Measurements from ENCODE around the gene NACC1. TPM values are rescaled to one million over a fixed set of nuclear protein-coding genes. Genes with fewer than 3 reads are reported as not detected.

NACC1 gene
- total and polyA plus RNA-seq, 2 of the 13 experiments (the other 11 are each of a cell fraction or from before 2014, with no cell fraction given), result 31.8 to 42.3 TPM

DNA sequence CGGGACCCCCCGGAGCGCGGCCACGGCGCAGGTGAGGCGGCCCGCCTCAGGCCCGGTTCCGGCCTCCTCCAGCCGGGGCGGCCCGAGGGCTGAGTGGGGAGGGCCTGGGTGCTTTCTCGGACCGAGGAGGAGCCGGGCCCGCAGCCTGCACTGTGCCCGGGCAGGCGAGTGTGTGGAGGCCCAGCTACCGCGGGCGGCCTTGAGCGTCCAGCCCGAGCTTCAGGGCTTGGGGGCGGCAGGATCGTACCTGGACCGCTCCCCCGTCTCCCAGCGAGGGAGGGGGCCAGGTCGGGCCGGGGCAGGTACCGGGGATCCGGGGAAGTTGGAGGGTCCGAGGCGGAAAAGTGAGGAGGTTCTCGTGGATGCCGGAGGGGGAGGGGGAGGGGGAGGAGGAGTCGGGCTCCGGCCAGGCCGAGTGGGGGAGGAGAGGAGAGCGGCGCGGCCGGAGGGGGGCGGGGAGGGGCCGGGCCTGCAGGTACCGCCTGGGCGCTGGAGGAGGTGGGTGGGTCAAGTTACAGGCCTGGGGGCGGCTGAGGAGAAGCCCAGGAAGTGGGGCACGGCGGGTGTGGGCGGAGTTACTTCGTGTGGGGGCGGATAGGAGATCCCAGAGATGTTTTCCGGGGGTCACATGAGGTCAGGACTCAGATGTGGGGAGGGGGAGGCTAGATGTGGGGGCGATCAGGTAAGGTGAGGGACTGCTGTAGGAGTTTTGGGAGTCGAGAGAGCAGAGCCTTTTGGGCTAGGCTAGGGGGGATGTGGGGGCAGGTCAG is 545 bp downstream of the NACC1 start (continued):
- TF ChIP-seq SP5 (CRISPR knock-in tag; IDR thresholded peaks at IDR 0.05; ENCODE audit: borderline replicate concordance, low read depth) (peak; percentile 48; the same call in 1 of the 2 replicates), SAP130 (CRISPR knock-in tag; IDR thresholded peaks at IDR 0.05; ENCODE audit: low read depth) (peak; percentile 42; the same call in 1 of the 2 replicates), ZNF234 (CRISPR knock-in tag; conservative IDR thresholded peaks at IDR 0.05) (no peak), ZNF781 (CRISPR knock-in tag; IDR thresholded peaks at IDR 0.05; ENCODE audit: borderline replicate concordance, not compliant biosample characterization) (no peak), SMARCE1 (IDR thresholded peaks at IDR 0.05; ENCODE audit: borderline replicate concordance) (no peak), ZNF773 (CRISPR knock-in tag; IDR thresholded peaks at IDR 0.05; ENCODE audit: borderline replicate concordance) (0 out of 2 replicates have a peak, but pooled peaks have one; percentile 36), HOXA5 (CRISPR knock-in tag; IDR thresholded peaks at IDR 0.05) (peak; percentile 40; the same call in 1 of the 2 replicates), ASH2L (IDR thresholded peaks at IDR 0.05; ENCODE audit: insufficient read length, low read depth, low read length) (peak; percentile 47), SNAPC2 (CRISPR knock-in tag; IDR thresholded peaks at IDR 0.05) (no peak), MAZ (IDR thresholded peaks at IDR 0.05; ENCODE audit: borderline replicate concordance, low read depth, low read length) (no peak), MAZ (CRISPR knock-in tag; IDR thresholded peaks at IDR 0.05; ENCODE audit: low read depth) (peak; percentile 10; the same call in 1 of the 2 replicates), ZNF34 (CRISPR knock-in tag; IDR thresholded peaks at IDR 0.05; ENCODE audit: borderline replicate concordance) (no peak), GTF2F1 (IDR thresholded peaks at IDR 0.05; ENCODE audit: low read length) (no peak), RBFOX2 (IDR thresholded peaks at IDR 0.05; ENCODE audit: low read depth, low read length) (peak; percentile 76), ZBTB39 (CRISPR knock-in tag; IDR thresholded peaks at IDR 0.05) (0 out of 2 replicates have a peak, but pooled peaks have one; percentile 36), ZNF605 (CRISPR knock-in tag; IDR thresholded peaks at IDR 0.05) (0 out of 2 replicates have a peak, but pooled peaks have one; percentile 24), MED13 (CRISPR knock-in tag; IDR thresholded peaks at IDR 0.05) (peak; percentile 47; the same call in 1 of the 2 replicates), POGZ (CRISPR knock-in tag; IDR thresholded peaks at IDR 0.05) (0 out of 2 replicates have a peak, but pooled peaks have one; percentile 35)
- TF ChIP-seq, protein P1, sequence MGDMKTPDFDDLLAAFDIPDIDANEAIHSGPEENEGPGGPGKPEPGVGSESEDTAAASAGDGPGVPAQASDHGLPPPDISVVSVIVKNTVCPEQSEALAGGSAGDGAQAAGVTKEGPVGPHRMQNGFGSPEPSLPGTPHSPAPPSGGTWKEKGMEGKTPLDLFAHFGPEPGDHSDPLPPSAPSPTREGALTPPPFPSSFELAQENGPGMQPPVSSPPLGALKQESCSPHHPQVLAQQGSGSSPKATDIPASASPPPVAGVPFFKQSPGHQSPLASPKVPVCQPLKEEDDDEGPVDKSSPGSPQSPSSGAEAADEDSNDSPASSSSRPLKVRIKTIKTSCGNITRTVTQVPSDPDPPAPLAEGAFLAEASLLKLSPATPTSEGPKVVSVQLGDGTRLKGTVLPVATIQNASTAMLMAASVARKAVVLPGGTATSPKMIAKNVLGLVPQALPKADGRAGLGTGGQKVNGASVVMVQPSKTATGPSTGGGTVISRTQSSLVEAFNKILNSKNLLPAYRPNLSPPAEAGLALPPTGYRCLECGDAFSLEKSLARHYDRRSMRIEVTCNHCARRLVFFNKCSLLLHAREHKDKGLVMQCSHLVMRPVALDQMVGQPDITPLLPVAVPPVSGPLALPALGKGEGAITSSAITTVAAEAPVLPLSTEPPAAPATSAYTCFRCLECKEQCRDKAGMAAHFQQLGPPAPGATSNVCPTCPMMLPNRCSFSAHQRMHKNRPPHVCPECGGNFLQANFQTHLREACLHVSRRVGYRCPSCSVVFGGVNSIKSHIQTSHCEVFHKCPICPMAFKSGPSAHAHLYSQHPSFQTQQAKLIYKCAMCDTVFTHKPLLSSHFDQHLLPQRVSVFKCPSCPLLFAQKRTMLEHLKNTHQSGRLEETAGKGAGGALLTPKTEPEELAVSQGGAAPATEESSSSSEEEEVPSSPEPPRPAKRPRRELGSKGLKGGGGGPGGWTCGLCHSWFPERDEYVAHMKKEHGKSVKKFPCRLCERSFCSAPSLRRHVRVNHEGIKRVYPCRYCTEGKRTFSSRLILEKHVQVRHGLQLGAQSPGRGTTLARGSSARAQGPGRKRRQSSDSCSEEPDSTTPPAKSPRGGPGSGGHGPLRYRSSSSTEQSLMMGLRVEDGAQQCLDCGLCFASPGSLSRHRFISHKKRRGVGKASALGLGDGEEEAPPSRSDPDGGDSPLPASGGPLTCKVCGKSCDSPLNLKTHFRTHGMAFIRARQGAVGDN (CRISPR knock-in tag; IDR thresholded peaks at IDR 0.05), result peak; percentile 39
- TF ChIP-seq, protein P2, sequence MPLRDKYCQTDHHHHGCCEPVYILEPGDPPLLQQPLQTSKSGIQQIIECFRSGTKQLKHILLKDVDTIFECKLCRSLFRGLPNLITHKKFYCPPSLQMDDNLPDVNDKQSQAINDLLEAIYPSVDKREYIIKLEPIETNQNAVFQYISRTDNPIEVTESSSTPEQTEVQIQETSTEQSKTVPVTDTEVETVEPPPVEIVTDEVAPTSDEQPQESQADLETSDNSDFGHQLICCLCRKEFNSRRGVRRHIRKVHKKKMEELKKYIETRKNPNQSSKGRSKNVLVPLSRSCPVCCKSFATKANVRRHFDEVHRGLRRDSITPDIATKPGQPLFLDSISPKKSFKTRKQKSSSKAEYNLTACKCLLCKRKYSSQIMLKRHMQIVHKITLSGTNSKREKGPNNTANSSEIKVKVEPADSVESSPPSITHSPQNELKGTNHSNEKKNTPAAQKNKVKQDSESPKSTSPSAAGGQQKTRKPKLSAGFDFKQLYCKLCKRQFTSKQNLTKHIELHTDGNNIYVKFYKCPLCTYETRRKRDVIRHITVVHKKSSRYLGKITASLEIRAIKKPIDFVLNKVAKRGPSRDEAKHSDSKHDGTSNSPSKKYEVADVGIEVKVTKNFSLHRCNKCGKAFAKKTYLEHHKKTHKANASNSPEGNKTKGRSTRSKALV (CRISPR knock-in tag; IDR thresholded peaks at IDR 0.05), result no peak

Data from HepG2 (cell line).